Esophagus squamous epithelium (tissue), 5 donors: Measurements from ENCODE around the gene LAG3. TPM values are rescaled to one million over a fixed set of nuclear protein-coding genes. Genes with fewer than 3 reads are reported as not detected.

Source experiments
- DNase-seq: peaks from one replicate; lab custom pipeline; 2025; lab: John Stamatoyannopoulos, UW
- H3K27ac ChIP-seq, 4 donors: fragments of 200-600 bp; sonication (generic); one replicate each; pipeline ENCODE4 v1.5.1; 2016 to 2019; ENCODE audit warnings: mild to moderate bottlenecking in 1 of 4
- H3K27me3 ChIP-seq, 4 donors: fragments of 200-600 bp; sonication (generic); 1 replicate in 3 of 4; 2 replicates in 1 of 4; pipeline versions ENCODE4 v1.5.1 to v1.6.0; 2017 to 2021; ENCODE audit warnings: antibody characterized with exemption in 1 of 4
- H3K36me3 ChIP-seq, 3 donors: fragments of 200-600 bp; sonication (generic); one replicate each; pipeline ENCODE4 v1.5.1; 2016 to 2019
- H3K4me1 ChIP-seq, 3 donors: fragments of 200-600 bp; sonication (generic); one replicate each; pipeline ENCODE4 v1.5.1; 2017 to 2019
- H3K4me3 ChIP-seq, 4 donors: fragments of 200-600 bp; sonication (generic); 1 replicate in 3 of 4; 2 replicates in 1 of 4; pipeline ENCODE4 v1.5.1; 2016 to 2019; ENCODE audit warnings: mild to moderate bottlenecking in 2 of 4, moderate library complexity in 1 of 4
- H3K9me3 ChIP-seq, 3 donors: fragments of 200-600 bp; sonication (generic); one replicate each; pipeline ENCODE4 v1.5.1; 2016 to 2019
- CTCF ChIP-seq, 6 experiments: fragments of 450-650 bp in 4 of 6; fragments of 200-600 bp in 2 of 6; sonication (generic) in 2 of 6; IDR thresholded peaks; one replicate each; pipeline ENCODE4 v1.5.1; 2016 to 2019; ENCODE audit warnings: antibody characterized with exemption in 6 of 6, mild to moderate bottlenecking in 4 of 6, moderate library complexity in 4 of 6
- POLR2A ChIP-seq, 4 donors: fragments of 450-650 bp; IDR thresholded peaks; one replicate each; pipeline ENCODE4 v1.6.1; 2017; ENCODE audit warnings: antibody characterized with exemption in 4 of 4, mild to moderate bottlenecking in 4 of 4, moderate library complexity in 3 of 4
- WGBS, 2 donors: methylation state at CpG; one replicate each; pipeline ENCODE4 v1.1.5; 2018; 5-methylcytosine and 5-hydroxymethylcytosine counted together
- intact Hi-C: fragments of 100-400 bp; cut with DNase I; formaldehyde crosslinking; loops from one replicate; pipeline ENCODE4 v1.15.0; 2022
- total RNA-seq, 4 donors: library from RNA; depleted of rRNA; stranded (reverse); fragments of >200 nt; gene quantifications; one replicate each; pipeline ENCODE4 v1.1.0, GENCODE V29; 2016
- donor health status: DM: yes; HTN: yes; CAD: no.

The LAG3 gene
- total RNA-seq, 4 donors from 2014 or later: 0.35 to 0.76 (median 0.50) TPM; not detected in 1

GRCh38 chr12:6729186-6729585, 43.1 kb upstream of the LAG3 start:
- intact Hi-C loops: no loop called here
- H3K36me3 ChIP-seq: peaks cover 28 to 71% (median 30%) of the 10 kb centered on the region in 3 donors
- H3K9me3 ChIP-seq: no peaks in the 10 kb centered on the region
- no peak overlapping the region for H3K27ac ChIP-seq
- no peak overlapping the region for H3K4me3 ChIP-seq
- 94% methylated on average over 9 of the region's 18 CpGs; no CpG with 5 or more reads in 1 of the 2 donors for WGBS, 2 donors
- H3K27me3 ChIP-seq: no peaks in the 10 kb centered on the region
- TF ChIP-seq POLR2A (IDR thresholded peaks at IDR 0.05) (no peak), CTCF (IDR thresholded peaks at IDR 0.05) (no peak)
- no peak for DNase-seq
- H3K4me1 ChIP-seq: peaks cover 0 to 17% (median 8%) of the 10 kb centered on the region in 3 donors

- Histone ChIP-seq H3K27me3 (no peaks in the 10 kb centered on the region), H3K36me3 (peaks cover 28 to 79% (median 30%) of the 10 kb centered on the region in 3 donors), H3K4me3 (no peak overlapping the region), H3K27ac (no peak overlapping the region), H3K4me1 (peaks cover 0 to 8% (median 0%) of the 10 kb centered on the region in 3 donors), H3K9me3 (no peaks in the 10 kb centered on the region)
- 73 to 92% methylated on average over 3 to 5 of the region's 8 CpGs for WGBS, 2 donors
- intact Hi-C loops: no loop called here
- DNase-seq: no peak
- no peak for TF ChIP-seq CTCF (IDR thresholded peaks at IDR 0.05)
- TF ChIP-seq POLR2A (IDR thresholded peaks at IDR 0.05): no peak
These were observed 42.2 kb upstream of the LAG3 start for GRCh38 chr12:6730169-6730568.

GRCh38 chr12:6734506-6735387, 37.6 kb upstream of the LAG3 start:
- Histone ChIP-seq H3K27ac (peak overlapping the region in 1 of 4 donors; percentile 28), H3K36me3 (peaks cover 17 to 48% (median 23%) of the 10 kb centered on the region in 3 donors), H3K9me3 (no peaks in the 10 kb centered on the region), H3K4me3 (no peak overlapping the region), H3K27me3 (no peaks in the 10 kb centered on the region), H3K4me1 (peaks cover 0 to 16% (median 4%) of the 10 kb centered on the region in 3 donors)
- WGBS, 2 donors: 79 to 87% methylated on average over 9 to 10 of the region's 10 CpGs
- DNase-seq: no peak
- intact Hi-C loops: loop anchor here (5.0 kb wide), 1 partner anchor 93 kb away; the partner anchor contains the start of gene P3H3
- TF ChIP-seq CTCF (IDR thresholded peaks at IDR 0.05): no peak
- TF ChIP-seq POLR2A (IDR thresholded peaks at IDR 0.05): no peak

GRCh38 chr12:6735448-6736191, 36.7 kb upstream of the LAG3 start:
- no peak for DNase-seq
- no peaks in the 10 kb centered on the region for H3K27me3 ChIP-seq
- peaks cover 0 to 16% (median 4%) of the 10 kb centered on the region in 3 donors for H3K4me1 ChIP-seq
- H3K27ac ChIP-seq: peak overlapping the region; percentile 31 to 61 (median 54)
- H3K36me3 ChIP-seq: peaks cover 9 to 40% (median 14%) of the 10 kb centered on the region in 3 donors
- no peak overlapping the region for H3K4me3 ChIP-seq
- 27 to 41% methylated on average over 6 to 8 of the region's 8 CpGs for WGBS, 2 donors
- intact Hi-C loops: loop anchor here (5.0 kb wide), 1 partner anchor 92 kb away; the partner anchor contains the start of gene P3H3
- H3K9me3 ChIP-seq: no peaks in the 10 kb centered on the region
- TF ChIP-seq POLR2A (IDR thresholded peaks at IDR 0.05) (no peak), CTCF (IDR thresholded peaks at IDR 0.05) (peak; percentile 49 to 85 (median 78))
